ENCODE measurements around the gene KIR3DL2.
"Not testable (repeated sequence)": the region's sequence is repeated elsewhere in the genome, so short reads cannot be mapped to it uniquely, and the experiment has no call there.

Gene KIR3DL2

GRCh38 chr19:54871696-54872095 lies 21.5 kb downstream of the KIR3DL2 start:
- DNase-seq (ENCODE audit: low spot score): no peak

- DNase-seq (ENCODE audit: low spot score): no peak
These were observed 23.7 kb downstream of the KIR3DL2 start, which contains the start of gene FCAR for GRCh38 chr19:54873990-54874389. Gene FCAR (plus strand): TSS chr19:54874235. CDS start chr19:54874290, 55 bp downstream.

- no peak for DNase-seq (ENCODE audit: low spot score)
These were observed 25.3 kb downstream of the KIR3DL2 start for GRCh38 chr19:54875506-54875905.

- no peak for DNase-seq (ENCODE audit: low spot score)
These were observed 27.2 kb downstream of the KIR3DL2 start for GRCh38 chr19:54877471-54877870.

DNA sequence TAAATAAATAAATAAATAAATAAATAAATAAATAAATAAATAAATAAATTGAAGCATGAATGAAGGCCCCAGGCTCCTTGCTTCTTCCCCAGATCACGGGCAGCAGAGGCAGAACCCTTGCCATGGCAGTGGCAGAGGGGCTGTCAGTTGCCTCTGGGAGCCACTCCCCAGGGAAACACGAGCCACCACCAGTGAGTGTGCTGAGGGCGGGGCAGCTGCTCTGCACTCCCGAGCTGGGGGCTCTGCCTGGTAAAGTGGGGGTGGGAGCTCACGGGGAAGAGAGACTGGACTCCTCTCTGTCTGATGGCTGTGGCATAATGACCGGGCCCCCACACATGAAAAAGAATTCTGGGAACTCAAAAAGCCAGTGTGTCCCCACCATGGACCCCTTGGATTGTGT lies 31.6 kb downstream of the KIR3DL2 start:
- no peak for DNase-seq (ENCODE audit: low spot score)

DNA sequence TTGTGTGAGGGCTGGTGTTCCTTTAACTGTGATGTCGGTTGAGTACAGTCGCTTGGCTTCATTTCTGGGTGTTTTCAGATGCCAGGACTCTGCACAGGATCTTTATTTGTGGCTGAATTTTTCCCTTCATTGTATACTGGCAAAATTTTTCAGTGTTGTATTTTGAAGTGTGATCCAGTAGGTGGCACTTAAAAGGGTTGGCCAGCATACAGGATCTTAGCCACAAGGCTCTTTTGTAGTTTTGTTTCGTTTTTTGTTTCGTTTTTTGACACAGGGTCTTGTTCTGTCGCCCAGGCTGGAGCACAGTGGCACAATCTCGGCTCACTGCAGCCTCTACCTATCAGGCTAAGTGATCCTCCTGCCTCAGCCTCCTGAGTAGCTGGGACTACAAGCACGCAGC lies 32.5 kb downstream of the KIR3DL2 start:
- peak; percentile 65 for DNase-seq (ENCODE audit: low spot score)

- DNase-seq (ENCODE audit: low spot score): no peak
These were observed 33.0 kb downstream of the KIR3DL2 start for GRCh38 chr19:54883228-54883627.

- DNase-seq (ENCODE audit: low spot score): no peak
These were observed 38.0 kb downstream of the KIR3DL2 start for GRCh38 chr19:54888239-54888638.

DNA sequence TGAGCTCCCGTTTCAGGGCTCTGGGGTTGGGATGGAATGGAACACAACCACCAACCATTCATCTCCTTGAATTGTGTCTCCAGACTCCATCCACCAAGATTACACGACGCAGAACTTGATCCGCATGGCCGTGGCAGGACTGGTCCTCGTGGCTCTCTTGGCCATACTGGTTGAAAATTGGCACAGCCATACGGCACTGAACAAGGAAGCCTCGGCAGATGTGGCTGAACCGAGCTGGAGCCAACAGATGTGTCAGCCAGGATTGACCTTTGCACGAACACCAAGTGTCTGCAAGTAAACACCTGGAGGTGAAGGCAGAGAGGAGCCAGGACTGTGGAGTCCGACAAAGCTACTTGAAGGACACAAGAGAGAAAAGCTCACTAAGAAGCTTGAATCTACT lies 39.3 kb downstream of the KIR3DL2 start:
- no peak for DNase-seq (ENCODE audit: low spot score)

GRCh38 chr19:54893406-54893805 lies 43.2 kb downstream of the KIR3DL2 start:
- DNase-seq (ENCODE audit: low spot score): no peak

DNA sequence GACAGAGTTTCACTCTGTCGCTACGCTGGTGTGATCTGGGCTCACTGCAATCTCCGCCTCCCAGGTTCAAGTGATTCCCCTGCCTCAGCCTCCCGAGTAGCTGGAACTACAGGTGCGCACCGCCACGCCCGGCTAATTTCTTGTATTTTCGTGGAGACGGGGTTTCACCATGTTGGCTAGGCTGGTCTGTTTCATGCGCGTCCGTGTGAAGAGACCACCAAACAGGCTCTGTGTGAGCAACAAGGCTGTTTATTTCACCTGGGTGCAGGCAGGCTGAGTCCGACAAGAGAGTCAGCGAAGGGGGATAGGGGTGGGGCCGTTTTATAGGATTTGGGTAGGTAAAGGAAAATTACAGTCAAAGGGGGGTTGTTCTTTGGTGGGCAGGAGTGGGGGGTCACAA lies 43.9 kb downstream of the KIR3DL2 start:
- not testable (repeated sequence) for DNase-seq (ENCODE audit: low spot score)

- DNase-seq (ENCODE audit: low spot score): no peak
These were observed 45.8 kb downstream of the KIR3DL2 start for GRCh38 chr19:54896036-54896435.

DNA sequence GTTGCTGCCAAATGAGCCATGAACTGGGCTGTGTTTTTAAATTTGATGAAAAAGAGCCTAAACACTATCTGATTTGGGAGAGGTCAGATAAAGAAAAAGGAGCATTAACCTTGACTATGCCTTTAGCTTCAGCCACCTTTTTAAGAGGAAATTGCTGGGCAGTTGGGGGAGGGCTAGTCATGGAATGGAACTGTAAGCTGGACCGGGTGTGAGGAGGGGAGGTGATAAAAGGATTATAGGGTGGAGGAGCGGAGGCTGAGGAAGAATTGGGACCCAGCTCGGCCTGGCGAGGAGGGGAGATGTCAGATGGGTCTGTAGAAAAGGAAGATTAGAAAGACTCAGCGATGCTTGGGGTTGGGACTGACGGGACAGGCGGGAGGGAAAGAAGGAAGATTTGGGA lies 48.4 kb downstream of the KIR3DL2 start:
- DNase-seq (ENCODE audit: low spot score): not testable (repeated sequence)

GRCh38 chr19:54899646-54900045 lies 49.4 kb downstream of the KIR3DL2 start:
- not testable (repeated sequence) for DNase-seq (ENCODE audit: low spot score)

- DNase-seq (ENCODE audit: low spot score): not testable (repeated sequence)
These were observed 50.9 kb downstream of the KIR3DL2 start for GRCh38 chr19:54901153-54901552.

DNA sequence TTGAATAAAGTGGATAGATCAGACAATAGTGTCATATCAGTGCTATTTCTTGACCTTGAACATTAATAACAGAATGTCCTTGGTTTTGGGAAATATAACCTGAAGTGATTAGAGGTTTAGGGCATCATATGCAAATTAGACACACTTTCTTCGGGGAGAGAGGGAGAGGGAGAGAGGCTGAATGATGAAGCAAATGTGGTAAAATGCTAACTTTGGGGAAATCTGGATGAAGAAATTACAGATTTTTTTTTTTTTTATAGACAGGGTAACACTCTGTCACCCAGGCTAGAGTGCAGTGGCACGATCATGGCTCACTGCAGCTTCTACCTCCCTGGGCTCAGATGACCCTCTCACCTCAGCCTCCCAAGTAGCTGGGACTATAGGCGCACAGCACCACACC lies 51.8 kb downstream of the KIR3DL2 start:
- no peak for DNase-seq (ENCODE audit: low spot score)

DNA sequence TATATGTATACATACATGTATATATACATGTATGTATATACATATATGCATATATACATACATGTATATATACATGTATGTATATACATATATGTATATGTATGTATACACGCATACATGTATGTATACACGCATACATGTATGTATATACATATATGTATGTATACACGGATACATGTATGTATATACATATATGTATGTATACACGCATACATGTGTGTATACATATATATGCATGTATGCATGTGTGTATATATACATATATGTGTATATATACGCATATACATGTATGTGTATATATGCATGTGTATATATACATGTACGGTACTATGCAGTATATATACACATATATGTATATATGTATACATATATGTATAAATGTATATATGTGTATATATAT lies 53.1 kb downstream of the KIR3DL2 start:
- no peak for DNase-seq (ENCODE audit: low spot score)

DNA sequence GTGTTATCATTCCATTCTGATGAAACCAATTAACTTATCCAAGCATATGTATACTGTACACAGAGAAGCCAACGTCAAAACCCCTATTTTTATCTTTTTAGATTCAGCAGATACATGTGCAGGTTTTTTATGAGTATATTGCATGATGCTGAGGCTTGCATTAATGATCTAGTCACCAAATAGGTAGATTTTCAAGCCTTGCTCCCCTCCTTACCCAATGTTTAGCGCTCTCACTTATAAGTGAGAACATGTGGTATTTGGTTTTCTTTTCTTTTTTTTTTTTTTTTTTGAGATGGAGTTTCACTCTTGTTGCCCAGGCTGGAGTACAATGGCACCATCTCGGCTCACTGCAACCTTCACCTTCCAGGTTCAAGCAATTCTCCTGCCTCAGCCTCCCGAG lies 54.0 kb downstream of the KIR3DL2 start:
- DNase-seq (ENCODE audit: low spot score): not testable (repeated sequence)

- no peak for DNase-seq (ENCODE audit: low spot score)
These were observed 55.2 kb downstream of the KIR3DL2 start for GRCh38 chr19:54905421-54905802.

- no peak for DNase-seq (ENCODE audit: low spot score)
These were observed 55.7 kb downstream of the KIR3DL2 start, which contains the start of gene NCR1 for GRCh38 chr19:54905803-54906511. Gene NCR1 (plus strand): TSS chr19:54906148. CDS start chr19:54906188, 40 bp downstream.

GRCh38 chr19:54906819-54907218 lies 56.6 kb downstream of the KIR3DL2 start:
- no peak for DNase-seq (ENCODE audit: low spot score)

- not testable (repeated sequence) for DNase-seq (ENCODE audit: low spot score)
These were observed 57.7 kb downstream of the KIR3DL2 start for GRCh38 chr19:54907899-54908298.

Data from NAMALWA (cell line).